ENCODE data around the gene SCEL.

GRCh38 chr13:77637588-77637987 is 102.1 kb downstream of the SCEL start:
- no peak for TF ChIP-seq CTCF (IDR thresholded peaks at IDR 0.05; ENCODE audit: poor library complexity, severe bottlenecking)
- TF ChIP-seq EZH2 (IDR thresholded peaks at IDR 0.05; ENCODE audit: borderline replicate concordance, insufficient read depth, low read length, poor library complexity, severe bottlenecking) = no peak
- TF ChIP-seq EP300 (conservative IDR thresholded peaks at IDR 0.05; ENCODE audit: poor library complexity, severe bottlenecking) = no peak
- TF ChIP-seq TAF1 (IDR thresholded peaks at IDR 0.05; ENCODE audit: low read depth) = no peak
- no peak for TF ChIP-seq RAD21 (conservative IDR thresholded peaks at IDR 0.05)
- no peak for TF ChIP-seq POLR2AphosphoS5 (IDR thresholded peaks at IDR 0.05)
- no peak for TF ChIP-seq REST (IDR thresholded peaks at IDR 0.05; ENCODE audit: borderline replicate concordance)
